GF-D8 (cell line): Measurements from ENCODE around the gene C1S.
"Not testable (repeated sequence)": the region's sequence is repeated elsewhere in the genome, so short reads cannot be mapped to it uniquely, and the experiment has no call there.

Source experiments
- DNase-seq: peaks from one replicate; lab custom pipeline; 2025; lab: John Stamatoyannopoulos, UW

C1S gene

GRCh38 chr12:7102582-7102981 is 42.1 kb downstream of the C1S start:
- no peak for DNase-seq

- no peak for DNase-seq
These were observed 43.5 kb downstream of the C1S start for GRCh38 chr12:7103837-7104584.

- no peak for DNase-seq
These were observed 45.6 kb downstream of the C1S start for GRCh38 chr12:7106082-7106481.

DNA sequence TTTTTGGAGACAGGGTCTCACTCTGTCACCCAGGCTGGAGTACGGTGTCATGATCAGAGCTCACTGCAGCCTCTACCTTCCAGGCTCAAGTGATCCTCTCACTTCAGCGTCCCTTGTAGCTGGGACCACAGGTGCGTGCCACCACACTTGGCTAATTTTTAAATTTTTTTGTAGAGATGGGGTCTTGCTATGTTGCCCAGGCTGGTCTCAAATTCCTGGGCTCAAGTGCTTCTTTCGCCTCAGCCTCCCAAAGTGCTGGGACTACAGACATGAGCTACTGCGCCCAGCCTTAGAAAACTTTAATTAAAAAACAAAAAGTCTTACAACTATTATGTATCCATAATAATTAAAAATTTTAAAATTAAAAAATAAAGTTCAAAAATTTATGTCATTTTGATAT is 46.7 kb downstream of the C1S start:
- not testable (repeated sequence) for DNase-seq

DNA sequence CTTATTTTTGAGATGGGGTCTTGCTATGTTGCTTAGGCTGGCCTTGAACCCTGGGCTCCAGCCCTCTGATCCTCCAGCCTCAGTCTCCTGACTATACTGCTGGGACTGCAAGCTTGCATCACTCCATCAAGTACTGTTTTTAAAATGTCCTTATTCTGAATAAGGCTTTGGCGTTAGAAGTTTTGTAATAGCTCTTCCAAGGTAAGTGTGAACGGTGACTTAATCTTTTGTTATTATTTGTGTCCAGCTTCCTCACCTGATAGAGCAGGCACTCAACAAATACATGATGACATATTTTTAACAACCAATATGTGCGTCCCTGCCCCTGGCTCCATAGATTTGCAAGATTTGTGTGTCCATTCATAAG is 47.1 kb downstream of the C1S start:
- no peak for DNase-seq

- peak; percentile 86 for DNase-seq
These were observed 47.7 kb downstream of the C1S start for GRCh38 chr12:7108003-7108795.

DNA sequence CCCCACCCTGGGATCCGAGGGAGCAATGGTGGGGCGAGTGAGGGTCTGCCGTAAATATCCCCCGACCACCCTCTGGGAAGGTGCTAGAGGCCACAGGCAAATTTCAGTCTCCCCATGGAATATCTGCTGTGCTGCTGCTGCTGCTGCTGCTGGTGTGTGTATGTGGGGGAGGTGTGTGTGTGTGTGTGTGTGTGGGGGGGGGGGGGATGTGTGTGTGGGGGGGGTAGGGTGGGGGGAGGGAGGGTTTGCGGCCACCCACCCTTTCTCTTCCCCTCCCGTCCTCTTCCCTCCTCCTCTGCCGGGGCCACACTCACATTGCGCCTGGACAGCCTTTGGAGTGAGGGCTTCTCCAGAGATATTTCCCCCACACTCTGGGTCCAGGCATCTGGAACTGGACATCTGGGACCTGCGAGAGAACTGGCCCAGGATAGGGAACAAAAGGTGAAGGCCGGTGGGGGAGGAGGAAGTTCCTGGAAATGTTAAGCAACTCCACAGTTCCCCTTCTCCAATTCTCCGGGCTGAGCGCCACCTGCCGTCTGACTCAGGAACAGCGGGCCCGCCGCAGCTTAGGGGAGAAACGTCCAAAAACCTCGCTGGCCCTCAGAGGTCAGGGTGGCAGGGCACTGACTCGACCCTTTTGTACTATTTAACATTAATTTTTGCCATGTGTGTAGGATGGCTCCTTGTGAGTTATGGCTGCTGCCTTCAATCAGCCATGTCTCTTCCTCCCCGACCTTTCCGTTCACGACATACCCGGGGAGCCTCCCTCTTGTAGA is 48.5 kb downstream of the C1S start, which contains the start of gene C1RL:
TSS of gene C1RL (minus strand) at position 419 of the 776 bp plus-strand sequence. CDS start at position 385, 34 bp downstream.
- DNase-seq, result peak; percentile 77

- DNase-seq, result no peak
These were observed 49.0 kb downstream of the C1S start for GRCh38 chr12:7109572-7109920.

DNA sequence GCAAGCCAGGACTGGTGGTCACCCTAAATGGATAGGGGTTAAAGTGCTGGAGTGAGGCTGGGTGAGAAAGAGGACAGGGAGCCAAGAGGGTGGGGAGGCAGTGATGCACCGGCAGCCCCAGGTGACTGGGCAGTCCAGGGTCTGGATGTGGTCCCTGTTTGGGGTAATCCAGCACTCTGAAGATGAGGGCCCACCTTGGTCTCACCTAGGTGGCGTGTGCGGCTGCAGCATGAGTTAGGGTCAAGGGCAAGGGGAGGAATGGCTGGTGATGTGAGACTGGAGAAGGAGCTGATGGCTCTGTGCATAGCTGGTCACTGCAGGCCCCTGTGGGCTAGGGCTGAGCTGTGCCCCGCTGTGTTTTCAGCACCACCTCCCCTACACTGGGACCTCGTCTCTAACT is 50.1 kb downstream of the C1S start:
- DNase-seq, result no peak

DNA sequence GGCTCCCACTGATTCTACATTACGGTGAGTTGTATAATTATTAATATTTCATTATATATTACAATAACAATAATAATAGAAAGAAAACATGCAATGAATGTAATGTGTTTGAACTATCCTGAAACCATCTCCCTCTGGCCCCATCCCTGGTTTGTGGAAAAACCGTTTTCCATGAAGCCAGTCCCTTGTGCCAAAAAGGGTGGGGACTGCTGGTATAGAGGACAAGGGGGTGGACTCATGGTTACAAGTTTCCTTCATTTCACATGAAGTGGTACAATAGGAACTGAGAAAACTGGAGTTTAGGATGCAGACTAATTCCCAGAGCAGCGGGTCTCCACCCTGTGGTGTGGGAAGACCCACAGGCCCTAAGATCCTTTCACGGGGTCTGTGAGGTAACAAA is 51.5 kb downstream of the C1S start:
- no peak for DNase-seq

GRCh38 chr12:7113389-7113871 is 52.9 kb downstream of the C1S start:
- no peak for DNase-seq

GRCh38 chr12:7114008-7114407 is 53.5 kb downstream of the C1S start:
- DNase-seq, result no peak

DNA sequence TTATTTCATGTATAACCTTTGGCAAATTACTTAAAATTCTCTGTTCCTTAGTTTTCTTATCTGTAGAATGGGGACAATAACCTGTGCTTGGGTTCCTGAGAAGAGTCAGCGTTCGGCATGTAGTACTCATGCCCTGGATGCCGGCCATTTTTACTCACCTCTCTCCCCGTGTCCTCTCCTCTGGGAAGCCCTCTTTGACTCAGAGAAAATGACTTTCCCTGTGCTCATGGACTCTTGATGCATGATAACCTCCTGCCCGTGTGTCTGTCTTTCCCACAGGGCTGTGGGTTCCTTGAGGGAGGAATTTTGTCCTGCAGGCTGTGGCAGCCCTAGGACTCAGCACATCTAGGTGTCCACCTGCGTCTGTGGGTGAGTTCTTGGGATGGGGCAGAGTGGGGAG is 54.3 kb downstream of the C1S start:
- DNase-seq, result no peak

DNA sequence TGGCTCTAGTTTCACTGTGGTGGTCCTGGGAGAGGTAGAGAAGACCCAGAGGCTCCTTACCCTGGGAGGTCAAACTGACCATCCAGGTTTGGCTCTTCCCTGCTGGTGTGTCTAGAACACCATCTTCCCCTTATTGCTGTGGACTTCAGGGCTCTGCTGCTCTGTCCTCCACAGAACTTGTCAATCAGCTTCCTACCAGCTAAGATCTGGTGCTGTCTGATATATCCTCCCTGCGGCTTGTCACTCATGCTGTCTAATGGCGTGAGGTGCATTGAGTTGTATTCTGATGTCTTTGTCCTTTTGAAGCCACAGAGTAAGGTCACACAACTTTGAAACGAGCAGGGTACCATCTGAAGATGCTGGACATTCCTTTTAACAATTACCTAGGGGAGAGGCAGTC is 55.7 kb downstream of the C1S start:
- no peak for DNase-seq

DNA sequence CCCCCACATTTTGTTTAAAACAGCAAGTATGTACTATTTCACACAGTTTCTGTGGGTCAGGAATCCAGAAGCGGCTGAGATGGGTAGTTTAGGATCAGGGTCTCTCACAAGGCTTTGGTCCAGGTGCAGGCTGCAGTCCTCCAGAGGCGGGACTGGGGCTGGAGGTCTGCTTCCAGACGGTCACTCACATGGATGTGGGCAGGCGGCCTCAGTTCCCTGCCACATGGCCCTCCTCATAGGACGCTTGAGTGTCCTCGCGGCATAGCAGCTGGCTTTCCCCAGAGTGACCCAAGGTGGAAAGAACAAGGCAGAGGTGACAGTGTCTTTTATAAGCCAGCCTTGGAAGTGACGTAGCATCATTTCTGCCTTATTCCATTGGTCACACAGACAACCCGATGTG is 56.4 kb downstream of the C1S start:
- no peak for DNase-seq

DNA sequence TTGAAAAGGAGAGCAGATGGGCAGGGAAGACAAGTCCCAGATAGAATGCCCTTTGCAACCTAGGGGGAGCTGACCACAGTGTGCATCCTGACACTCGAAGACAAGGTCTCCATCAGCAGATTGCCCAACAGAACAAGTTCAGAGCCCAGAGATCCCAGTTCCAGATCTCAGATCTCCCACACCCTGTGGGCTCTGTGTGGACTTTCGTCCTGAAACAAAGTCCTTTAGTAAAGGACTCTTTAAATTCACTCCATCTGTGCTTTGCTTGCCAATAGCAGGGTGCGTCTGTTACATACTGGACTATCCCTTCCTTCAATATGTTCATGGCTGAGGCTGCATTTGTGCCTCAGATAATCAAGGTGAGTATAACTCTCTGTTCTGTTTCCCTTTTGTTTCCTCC is 57.2 kb downstream of the C1S start:
- no peak for DNase-seq

- DNase-seq, result no peak
These were observed 58.4 kb downstream of the C1S start for GRCh38 chr12:7118881-7119280.

- DNase-seq, result no peak
These were observed 59.6 kb downstream of the C1S start for GRCh38 chr12:7120166-7120565.
